AG04449 (cell line): ENCODE results near the gene CD8B.

Source experiments
- CTCF ChIA-PET: fragments of 350-600 bp; formaldehyde crosslinking; extraction: SDS; loops from one replicate; lab custom pipeline; 2021; ENCODE audit warnings: antibody characterized with exemption; lab: Yijun Ruan, JAX
- POLR2A ChIA-PET: fragments of 400-600, 350-600 bp; formaldehyde crosslinking; extraction: SDS; loops from one replicate; lab custom pipeline; 2020; ENCODE audit warnings: antibody characterized with exemption, inconsistent platforms; lab: Yijun Ruan, JAX
- DNase-seq: peaks from one replicate; pipeline ENCODE4 v3.0.0-alpha.2; 2010; ENCODE audit warnings: low read depth, low spot score
- H3K4me3 ChIP-seq: 2 replicates; pipeline ENCODE4 v1.5.1; 2011; ENCODE audit warnings: low read depth, mild to moderate bottlenecking, control low read depth, low read length
- CTCF ChIP-seq: IDR thresholded peaks from one replicate; pipeline ENCODE4 v1.5.1; 2011; ENCODE audit warnings: mild to moderate bottlenecking, moderate library complexity, low read length, control low read depth, inconsistent platforms; ENCODE audit not compliant: insufficient read depth; ENCODE audit errors: missing control alignments

The CD8B gene

GRCh38 chr2:86793752-86794151 is 67.9 kb downstream of the CD8B start:
- no peak overlapping the region for H3K4me3 ChIP-seq
- DNase-seq = no peak
- no peak for TF ChIP-seq CTCF
- CTCF ChIA-PET = interaction anchor here (2.0 to 2.6 kb wide), 2 partner anchors 14 to 29 kb away, joined by 4 to 8 read pairs; no protein-coding TSS in a partner anchor
- POLR2A ChIA-PET = no interaction called here

GRCh38 chr2:86791573-86791972 is 70.1 kb downstream of the CD8B start:
- ChIA-PET POLR2A (no interaction called here), CTCF (no interaction called here)
- no peak for TF ChIP-seq CTCF
- no peak for DNase-seq
- no peak overlapping the region for H3K4me3 ChIP-seq

DNA sequence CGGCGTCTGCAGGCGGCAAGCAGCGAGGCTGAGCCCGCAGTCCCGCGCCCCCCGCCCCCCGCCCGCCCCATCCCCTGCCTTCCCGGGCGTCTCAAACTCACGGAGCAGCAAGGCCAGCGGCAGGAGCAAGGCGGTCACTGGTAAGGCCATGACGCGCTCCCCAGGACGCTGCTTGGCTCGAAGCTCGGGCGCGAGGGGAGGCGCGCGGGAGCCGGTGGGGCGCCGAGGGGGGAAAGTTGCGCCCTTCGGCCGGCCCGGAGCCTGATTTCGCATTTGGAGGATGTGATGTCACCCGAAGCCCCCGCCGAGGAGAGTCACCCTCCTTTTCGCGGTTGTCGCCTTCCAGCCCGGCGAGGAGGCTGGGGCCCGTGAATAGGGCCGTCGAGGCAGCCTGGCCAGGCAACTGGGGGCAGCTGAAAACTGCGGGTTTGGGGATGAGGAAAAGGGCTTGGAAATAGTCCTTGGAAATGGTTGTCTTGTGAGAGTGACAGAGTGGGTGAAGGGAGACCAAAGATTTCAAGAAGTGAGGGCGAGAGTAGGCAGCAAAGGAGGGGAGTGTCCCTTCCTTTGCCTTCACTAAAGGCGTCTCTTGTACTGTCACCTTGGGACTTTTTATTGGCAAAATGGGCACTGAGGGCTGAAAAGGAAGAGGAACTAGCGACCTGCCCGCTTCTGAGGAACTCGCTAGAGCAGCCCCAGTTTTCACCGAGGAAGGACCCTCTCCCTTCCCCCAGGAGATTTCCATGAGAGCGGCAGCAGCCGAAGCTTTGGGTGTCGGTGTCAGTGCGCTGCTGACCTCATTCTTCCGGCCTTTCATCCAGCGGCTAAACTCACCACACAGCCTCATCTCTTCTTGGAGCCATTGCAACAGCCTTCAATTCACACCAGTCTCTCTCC is 70.8 kb downstream of the CD8B start, which contains the start of gene CD8A:
Gene CD8A, minus strand, starts transcription at position 238 of the 897 bp plus-strand sequence. Its CDS starts 88 bp downstream, at position 150.
- DNase-seq = no peak
- no peak within 1 kb of the TSS for H3K4me3 ChIP-seq
- POLR2A ChIA-PET = no interaction called here
- CTCF ChIA-PET = interaction anchor here (0.6 kb wide), 1 partner anchor 26 kb away, joined by 4 read pairs; no protein-coding TSS in a partner anchor
- TF ChIP-seq CTCF = no peak

DNA sequence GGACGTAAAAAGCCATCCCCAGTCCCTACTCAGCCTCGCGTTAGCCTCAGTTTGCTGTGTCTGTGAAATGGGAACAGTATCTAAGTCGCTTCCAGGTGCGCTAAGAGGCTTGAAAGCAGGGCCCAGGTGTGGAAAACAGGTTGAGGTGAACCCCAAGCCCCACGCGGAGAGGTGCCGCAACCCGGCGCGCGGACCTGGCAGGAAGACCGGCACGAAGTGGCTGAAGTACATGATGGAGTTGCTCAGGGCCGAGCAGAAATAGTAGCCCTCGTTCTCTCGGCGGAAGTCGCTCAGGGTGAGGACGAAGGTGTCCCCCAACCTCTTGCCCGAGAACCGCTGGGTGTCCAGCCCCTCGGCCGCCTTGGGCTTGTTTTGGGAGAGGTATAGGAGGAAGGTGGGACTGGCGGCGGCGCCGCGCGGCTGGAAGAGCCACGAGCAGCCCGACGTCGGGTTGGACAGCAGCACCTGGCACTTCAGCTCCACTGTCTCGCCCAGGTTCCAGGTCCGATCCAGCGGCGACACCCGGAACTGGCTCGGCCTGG is 71.5 kb downstream of the CD8B start:
- no peak for DNase-seq
- TF ChIP-seq CTCF = no peak
- ChIA-PET CTCF (interaction anchor here (0.6 kb wide), 1 partner anchor 25 kb away, joined by 4 read pairs; no protein-coding TSS in a partner anchor), POLR2A (no interaction called here)
- no peak overlapping the region for H3K4me3 ChIP-seq

DNA sequence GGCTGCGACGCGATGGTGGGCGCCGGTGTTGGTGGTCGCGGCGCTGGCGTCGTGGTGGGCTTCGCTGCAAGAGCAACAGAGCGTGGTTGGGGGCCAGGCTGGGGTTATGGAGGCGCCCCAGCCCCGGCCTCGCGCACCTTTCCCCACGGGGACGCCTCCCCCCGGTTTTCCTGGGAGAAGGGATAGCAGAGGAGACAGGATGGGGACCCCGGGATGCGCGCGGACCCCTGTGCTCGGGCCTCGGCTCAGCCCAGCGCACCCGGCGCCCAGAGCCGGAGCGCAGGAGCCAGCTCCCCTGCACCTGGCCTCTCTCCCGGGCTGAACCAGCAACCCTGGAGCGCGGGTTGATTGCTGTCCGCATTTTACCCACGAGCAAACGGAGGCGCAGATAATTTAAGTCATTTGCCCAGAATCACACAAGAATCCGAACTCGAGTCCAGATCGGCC is 72.0 kb downstream of the CD8B start:
- POLR2A ChIA-PET = no interaction called here
- no peak for DNase-seq
- H3K4me3 ChIP-seq = no peak overlapping the region
- CTCF ChIA-PET = no interaction called here
- TF ChIP-seq CTCF = no peak

GRCh38 chr2:86788881-86789686 is 72.6 kb downstream of the CD8B start:
- ChIA-PET CTCF (no interaction called here), POLR2A (no interaction called here)
- TF ChIP-seq CTCF = no peak
- DNase-seq = no peak
- no peak overlapping the region for H3K4me3 ChIP-seq
